Measurements from ENCODE around the gene NEK6.

NEK6 gene

GRCh38 chr9:124349267-124349666, 91.5 kb downstream of the NEK6 start:
- Mint-ChIP-seq H3K9me3 (no peaks in the 10 kb centered on the region), H3K36me3 (ENCODE audit: low read depth) (peaks cover 100% of the 10 kb centered on the region), H3K27ac (no peak overlapping the region), H3K4me1 (ENCODE audit: low read depth) (peaks cover 4% of the 10 kb centered on the region), H3K27me3 (no peaks in the 10 kb centered on the region), H3K4me3 (no peak overlapping the region)
- intact Hi-C loops (cut with micrococcal nuclease) = no loop called here

GRCh38 chr9:124349675-124350493, 92.1 kb downstream of the NEK6 start:
- H3K4me1 Mint-ChIP-seq (ENCODE audit: low read depth) = peaks cover 11% of the 10 kb centered on the region
- no peak overlapping the region for H3K4me3 Mint-ChIP-seq
- no peak overlapping the region for H3K27ac Mint-ChIP-seq
- H3K36me3 Mint-ChIP-seq (ENCODE audit: low read depth) = peaks cover 100% of the 10 kb centered on the region
- no peaks in the 10 kb centered on the region for H3K27me3 Mint-ChIP-seq
- intact Hi-C loops (cut with micrococcal nuclease) = no loop called here
- no peaks in the 10 kb centered on the region for H3K9me3 Mint-ChIP-seq

DNA sequence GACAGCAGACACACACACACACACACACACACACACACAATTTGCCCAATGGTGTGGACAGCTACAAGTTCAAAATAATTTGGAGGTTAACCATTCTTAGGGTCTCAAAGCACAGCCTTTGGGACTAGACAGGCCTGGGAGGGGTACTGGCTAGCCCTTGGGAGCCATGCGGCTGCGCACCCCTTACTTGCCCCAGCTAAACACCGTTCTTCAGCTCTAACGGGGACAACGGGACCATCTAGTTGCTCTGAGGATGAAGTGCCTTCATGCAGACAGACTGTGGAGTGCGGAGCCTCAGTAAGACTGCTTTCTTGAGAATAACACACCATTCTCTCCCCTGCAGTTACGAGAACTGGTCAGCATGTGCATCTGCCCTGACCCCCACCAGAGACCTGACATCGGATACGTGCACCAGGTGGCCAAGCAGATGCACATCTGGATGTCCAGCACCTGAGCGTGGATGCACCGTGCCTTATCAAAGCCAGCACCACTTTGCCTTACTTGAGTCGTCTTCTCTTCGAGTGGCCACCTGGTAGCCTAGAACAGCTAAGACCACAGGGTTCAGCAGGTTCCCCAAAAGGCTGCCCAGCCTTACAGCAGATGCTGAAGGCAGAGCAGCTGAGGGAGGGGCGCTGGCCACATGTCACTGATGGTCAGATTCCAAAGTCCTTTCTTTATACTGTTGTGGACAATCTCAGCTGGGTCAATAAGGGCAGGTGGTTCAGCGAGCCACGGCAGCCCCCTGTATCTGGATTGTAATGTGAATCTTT, 92.9 kb downstream of the NEK6 start:
- no peak overlapping the region for H3K4me3 Mint-ChIP-seq
- no peaks in the 10 kb centered on the region for H3K9me3 Mint-ChIP-seq
- intact Hi-C loops (cut with micrococcal nuclease) = no loop called here
- H3K27ac Mint-ChIP-seq = no peak overlapping the region
- peaks cover 18% of the 10 kb centered on the region for H3K4me1 Mint-ChIP-seq (ENCODE audit: low read depth)
- no peaks in the 10 kb centered on the region for H3K27me3 Mint-ChIP-seq
- H3K36me3 Mint-ChIP-seq (ENCODE audit: low read depth) = peaks cover 100% of the 10 kb centered on the region

DNA sequence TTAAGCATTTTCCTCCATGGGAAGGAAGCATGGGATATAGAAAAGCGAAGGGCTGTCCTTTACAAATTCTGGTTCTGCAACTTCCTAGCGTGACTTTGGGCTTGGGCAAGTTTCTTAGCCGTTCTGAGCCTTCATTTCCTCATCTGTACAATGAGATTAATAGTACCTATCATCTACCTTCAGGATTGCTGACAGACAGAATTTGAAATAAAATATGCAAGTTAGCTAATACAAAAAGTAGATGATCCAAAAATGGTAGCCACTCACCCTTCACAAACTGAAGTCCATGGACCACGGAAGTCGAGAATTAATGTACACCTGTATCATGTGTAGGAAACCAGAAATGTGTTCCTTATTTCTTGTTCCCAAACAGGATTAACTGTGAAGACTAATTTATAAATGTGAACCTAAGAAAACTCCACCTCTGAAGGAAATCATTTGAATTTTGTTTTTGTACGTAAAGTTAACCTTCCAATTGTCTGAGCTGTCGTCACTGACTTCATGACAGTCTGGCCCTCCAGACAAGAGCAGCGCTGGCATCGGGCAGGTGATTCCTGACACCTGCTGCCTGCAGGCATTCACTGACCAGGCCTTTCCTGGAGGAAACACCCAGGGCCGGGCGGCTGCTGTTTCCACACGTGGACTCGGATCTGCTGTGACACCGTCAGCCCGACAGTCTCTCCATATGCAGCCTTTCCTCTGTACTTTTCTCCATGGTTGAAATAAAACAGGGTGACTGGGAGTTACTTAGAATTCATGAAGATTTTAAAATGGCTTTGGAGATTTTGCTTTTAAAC, 94.1 kb downstream of the NEK6 start:
- intact Hi-C loops (cut with micrococcal nuclease) = no loop called here
- peaks cover 100% of the 10 kb centered on the region for H3K36me3 Mint-ChIP-seq (ENCODE audit: low read depth)
- H3K9me3 Mint-ChIP-seq = no peaks in the 10 kb centered on the region
- H3K27me3 Mint-ChIP-seq = no peaks in the 10 kb centered on the region
- H3K4me3 Mint-ChIP-seq = no peak overlapping the region
- no peak overlapping the region for H3K27ac Mint-ChIP-seq
- H3K4me1 Mint-ChIP-seq (ENCODE audit: low read depth) = peaks cover 30% of the 10 kb centered on the region

DNA sequence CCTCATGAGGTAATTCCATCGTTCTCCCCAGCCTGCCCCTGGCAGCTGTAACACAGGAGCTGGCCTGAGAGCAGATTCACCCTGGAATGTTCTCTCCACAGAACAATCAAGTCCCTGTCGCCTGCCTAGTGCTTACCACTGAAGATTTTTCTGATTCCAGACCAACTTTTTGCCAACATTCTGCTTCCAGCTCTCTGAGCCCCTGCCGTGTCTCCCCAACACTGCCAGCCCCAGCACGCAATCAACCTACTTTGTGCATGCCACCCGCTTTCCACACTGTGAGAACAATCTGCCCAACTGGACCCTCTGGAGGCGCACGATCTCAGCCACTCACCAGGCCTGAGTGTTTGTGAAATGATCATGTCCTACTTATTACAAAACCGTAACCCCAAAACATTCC, 94.9 kb downstream of the NEK6 start:
- Mint-ChIP-seq H3K9me3 (no peaks in the 10 kb centered on the region), H3K27ac (no peak overlapping the region), H3K36me3 (ENCODE audit: low read depth) (peaks cover 100% of the 10 kb centered on the region), H3K4me3 (no peak overlapping the region), H3K4me1 (ENCODE audit: low read depth) (peaks cover 38% of the 10 kb centered on the region), H3K27me3 (no peaks in the 10 kb centered on the region)
- intact Hi-C loops (cut with micrococcal nuclease) = no loop called here

DNA sequence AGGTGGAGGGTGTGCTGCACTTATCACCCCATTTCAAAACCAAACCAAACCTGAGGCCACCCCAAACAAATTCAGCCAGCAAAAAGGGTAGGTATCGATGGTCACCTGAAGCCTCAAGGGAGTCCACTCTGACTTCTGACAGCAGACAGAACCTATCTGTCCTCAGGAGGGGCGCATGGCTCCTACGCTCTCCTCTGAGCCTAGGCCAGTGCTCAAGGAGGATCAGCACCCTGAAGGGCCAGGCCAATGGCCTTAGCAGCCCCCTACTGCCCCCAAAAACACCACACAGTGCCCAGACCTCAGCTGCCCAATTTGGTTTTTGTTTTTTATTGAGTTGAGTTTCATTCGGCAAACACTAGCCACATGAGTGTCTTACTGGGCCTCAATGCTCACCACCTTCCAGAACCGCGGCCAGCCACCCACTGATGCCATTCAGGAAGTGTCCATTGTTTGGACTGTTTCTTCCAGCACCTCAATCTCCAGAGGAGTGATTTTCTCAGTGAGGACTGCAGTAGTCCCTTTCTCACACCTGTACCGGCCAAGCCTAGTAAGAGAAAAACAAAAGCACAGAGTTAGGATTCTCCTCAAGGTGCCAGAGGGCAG, 95.5 kb downstream of the NEK6 start:
- intact Hi-C loops (cut with micrococcal nuclease) = no loop called here
- H3K27ac Mint-ChIP-seq = no peak overlapping the region
- peaks cover 100% of the 10 kb centered on the region for H3K36me3 Mint-ChIP-seq (ENCODE audit: low read depth)
- H3K4me1 Mint-ChIP-seq (ENCODE audit: low read depth) = peaks cover 42% of the 10 kb centered on the region
- no peaks in the 10 kb centered on the region for H3K9me3 Mint-ChIP-seq
- no peak overlapping the region for H3K4me3 Mint-ChIP-seq
- H3K27me3 Mint-ChIP-seq = no peaks in the 10 kb centered on the region

GRCh38 chr9:124353811-124354274, 96.1 kb downstream of the NEK6 start:
- intact Hi-C loops (cut with micrococcal nuclease) = no loop called here
- Mint-ChIP-seq H3K4me3 (no peak overlapping the region), H3K36me3 (ENCODE audit: low read depth) (peaks cover 94% of the 10 kb centered on the region), H3K4me1 (ENCODE audit: low read depth) (peaks cover 47% of the 10 kb centered on the region), H3K9me3 (no peaks in the 10 kb centered on the region), H3K27ac (no peak overlapping the region), H3K27me3 (no peaks in the 10 kb centered on the region)

- Mint-ChIP-seq H3K4me3 (no peak overlapping the region), H3K27me3 (no peaks in the 10 kb centered on the region), H3K36me3 (ENCODE audit: low read depth) (peaks cover 90% of the 10 kb centered on the region), H3K9me3 (no peaks in the 10 kb centered on the region), H3K27ac (peak overlapping the region; percentile 54), H3K4me1 (ENCODE audit: low read depth) (peaks cover 48% of the 10 kb centered on the region)
- intact Hi-C loops (cut with micrococcal nuclease) = no loop called here
Observed at GRCh38 chr9:124354346-124355038, 96.7 kb downstream of the NEK6 start.

GRCh38 chr9:124355039-124355940, 97.5 kb downstream of the NEK6 start:
- Mint-ChIP-seq H3K4me1 (ENCODE audit: low read depth) (peaks cover 52% of the 10 kb centered on the region), H3K27me3 (no peaks in the 10 kb centered on the region), H3K9me3 (no peaks in the 10 kb centered on the region), H3K36me3 (ENCODE audit: low read depth) (peaks cover 89% of the 10 kb centered on the region), H3K4me3 (no peak overlapping the region), H3K27ac (no peak overlapping the region)
- intact Hi-C loops (cut with micrococcal nuclease) = no loop called here

- Mint-ChIP-seq H3K4me3 (no peak overlapping the region), H3K4me1 (ENCODE audit: low read depth) (peaks cover 52% of the 10 kb centered on the region), H3K9me3 (no peaks in the 10 kb centered on the region), H3K27ac (no peak overlapping the region), H3K27me3 (no peaks in the 10 kb centered on the region), H3K36me3 (ENCODE audit: low read depth) (peaks cover 84% of the 10 kb centered on the region)
- intact Hi-C loops (cut with micrococcal nuclease) = no loop called here
Observed at GRCh38 chr9:124355941-124356744, 98.4 kb downstream of the NEK6 start.

GRCh38 chr9:124356745-124357390, 99.1 kb downstream of the NEK6 start:
- Mint-ChIP-seq H3K4me1 (ENCODE audit: low read depth) (peaks cover 52% of the 10 kb centered on the region), H3K27ac (peak overlapping the region; percentile 1), H3K27me3 (no peaks in the 10 kb centered on the region), H3K9me3 (no peaks in the 10 kb centered on the region), H3K4me3 (no peak overlapping the region), H3K36me3 (ENCODE audit: low read depth) (peaks cover 77% of the 10 kb centered on the region)
- intact Hi-C loops (cut with micrococcal nuclease) = no loop called here
